ENCODE measurements around the gene LONP1. TPM values are rescaled to one million over a fixed set of nuclear protein-coding genes. Genes with fewer than 3 reads are reported as not detected.

Gene LONP1
- total RNA-seq, 1 donor from 2014 or later, result 35.9 TPM

DNA sequence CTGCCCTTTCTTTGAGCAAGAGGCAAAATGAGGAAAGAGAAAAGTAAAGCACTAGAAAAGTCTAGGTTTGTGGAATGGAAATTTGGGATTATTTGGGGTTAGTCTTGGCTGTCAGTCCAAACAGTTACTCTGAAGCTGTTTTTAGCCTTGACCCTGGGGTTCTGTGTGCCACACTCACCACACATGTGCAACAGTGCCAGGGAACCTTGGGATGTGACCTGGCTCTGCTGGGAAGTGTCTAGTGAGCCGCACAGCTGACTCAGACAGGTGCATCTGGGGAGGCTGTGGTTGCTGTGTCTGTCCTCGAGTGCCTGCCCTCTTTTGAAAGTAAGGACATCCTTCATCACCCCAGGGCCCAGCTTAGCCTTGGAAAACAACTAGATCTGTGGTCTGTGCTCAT, 55.4 kb downstream of the LONP1 start:
- peaks cover 26% of the 10 kb centered on the region for H3K36me3 Mint-ChIP-seq

GRCh38 chr19:5663904-5664303, 56.0 kb downstream of the LONP1 start:
- no peak for DNase-seq (ENCODE audit: low spot score)
- H3K9me3 Mint-ChIP-seq, result no peaks in the 10 kb centered on the region
- Histone ChIP-seq H3K27me3 (no peaks in the 10 kb centered on the region), H3K4me2 (no peak overlapping the region), H4K20me1 (ENCODE audit: low read depth) (peaks cover 17% of the 10 kb centered on the region), H3F3A (ENCODE audit: low read depth) (peaks cover 3% of the 10 kb centered on the region), H3K4me1 (no peaks in the 10 kb centered on the region), H3K27ac (no peak overlapping the region), H3K36me3 (no peaks in the 10 kb centered on the region), H2AFZ (replicated peaks) (no peak overlapping the region), H3K79me2 (ENCODE audit: low read depth) (no peaks in the 10 kb centered on the region), H3K4me3 (no peak overlapping the region), H3K9me3 (ENCODE audit: low read depth) (no peaks in the 10 kb centered on the region), H3K9ac (no peak overlapping the region)
- H3K27ac Mint-ChIP-seq, result no peak overlapping the region
- peaks cover 26% of the 10 kb centered on the region for H3K36me3 Mint-ChIP-seq
- H3K4me1 Mint-ChIP-seq, result no peaks in the 10 kb centered on the region
- peaks cover 7% of the 10 kb centered on the region for H3K27me3 Mint-ChIP-seq (ENCODE audit: insufficient read depth, low read depth)
- no peak overlapping the region for H3K4me3 Mint-ChIP-seq
- TF ChIP-seq EZH2 (IDR thresholded peaks at IDR 0.05) (no peak), EZH2phosphoT487 (IDR thresholded peaks at IDR 0.05) (no peak)
- TF ChIP-seq, protein P1, sequence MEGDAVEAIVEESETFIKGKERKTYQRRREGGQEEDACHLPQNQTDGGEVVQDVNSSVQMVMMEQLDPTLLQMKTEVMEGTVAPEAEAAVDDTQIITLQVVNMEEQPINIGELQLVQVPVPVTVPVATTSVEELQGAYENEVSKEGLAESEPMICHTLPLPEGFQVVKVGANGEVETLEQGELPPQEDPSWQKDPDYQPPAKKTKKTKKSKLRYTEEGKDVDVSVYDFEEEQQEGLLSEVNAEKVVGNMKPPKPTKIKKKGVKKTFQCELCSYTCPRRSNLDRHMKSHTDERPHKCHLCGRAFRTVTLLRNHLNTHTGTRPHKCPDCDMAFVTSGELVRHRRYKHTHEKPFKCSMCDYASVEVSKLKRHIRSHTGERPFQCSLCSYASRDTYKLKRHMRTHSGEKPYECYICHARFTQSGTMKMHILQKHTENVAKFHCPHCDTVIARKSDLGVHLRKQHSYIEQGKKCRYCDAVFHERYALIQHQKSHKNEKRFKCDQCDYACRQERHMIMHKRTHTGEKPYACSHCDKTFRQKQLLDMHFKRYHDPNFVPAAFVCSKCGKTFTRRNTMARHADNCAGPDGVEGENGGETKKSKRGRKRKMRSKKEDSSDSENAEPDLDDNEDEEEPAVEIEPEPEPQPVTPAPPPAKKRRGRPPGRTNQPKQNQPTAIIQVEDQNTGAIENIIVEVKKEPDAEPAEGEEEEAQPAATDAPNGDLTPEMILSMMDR (IDR thresholded peaks at IDR 0.05), result no peak

More for the DNA sequence above, 55.4 kb downstream of the LONP1 start:
- Mint-ChIP-seq H3K27ac (no peak overlapping the region), H3K27me3 (ENCODE audit: insufficient read depth, low read depth) (peaks cover 7% of the 10 kb centered on the region), H3K9me3 (no peaks in the 10 kb centered on the region), H3K4me3 (no peak overlapping the region), H3K4me1 (no peaks in the 10 kb centered on the region)
- no peaks in the 10 kb centered on the region for H3K27me3 ChIP-seq
- no peak overlapping the region for H3K4me2 ChIP-seq
- H3K36me3 ChIP-seq, result no peaks in the 10 kb centered on the region
- no peaks in the 10 kb centered on the region for H3K4me1 ChIP-seq
- H3K4me3 ChIP-seq, result no peak overlapping the region
- H3K79me2 ChIP-seq (ENCODE audit: low read depth), result no peaks in the 10 kb centered on the region
- DNase-seq (ENCODE audit: low spot score), result no peak
- H3F3A ChIP-seq (ENCODE audit: low read depth), result peaks cover 3% of the 10 kb centered on the region
- TF ChIP-seq, protein P1 (IDR thresholded peaks at IDR 0.05), result no peak
- TF ChIP-seq EZH2 (IDR thresholded peaks at IDR 0.05), result no peak
- no peaks in the 10 kb centered on the region for H3K9me3 ChIP-seq (ENCODE audit: low read depth)
- no peak overlapping the region for H3K27ac ChIP-seq
- no peak overlapping the region for H2AFZ ChIP-seq (replicated peaks)
- peaks cover 17% of the 10 kb centered on the region for H4K20me1 ChIP-seq (ENCODE audit: low read depth)
- no peak overlapping the region for H3K9ac ChIP-seq

DNA sequence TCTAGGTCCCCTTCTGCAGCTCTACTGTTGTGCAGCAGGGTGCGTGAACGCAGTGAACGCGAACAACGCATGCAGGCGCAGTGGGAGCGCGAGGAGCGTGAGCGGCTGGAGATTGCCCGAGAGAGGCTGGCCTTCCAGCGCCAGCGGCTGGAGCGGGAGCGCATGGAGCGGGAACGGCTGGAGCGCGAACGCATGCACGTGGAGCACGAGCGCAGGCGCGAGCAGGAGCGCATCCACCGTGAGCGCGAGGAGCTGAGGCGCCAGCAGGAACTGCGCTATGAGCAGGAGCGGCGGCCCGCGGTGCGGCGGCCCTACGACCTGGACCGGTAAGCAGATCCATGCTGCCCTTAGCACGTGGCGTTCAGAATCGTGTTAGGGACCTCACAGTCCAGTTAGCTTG, 58.5 kb downstream of the LONP1 start:
- Mint-ChIP-seq H3K9me3 (no peaks in the 10 kb centered on the region), H3K36me3 (peaks cover 30% of the 10 kb centered on the region), H3K27me3 (ENCODE audit: insufficient read depth, low read depth) (peaks cover 5% of the 10 kb centered on the region), H3K4me1 (no peaks in the 10 kb centered on the region), H3K4me3 (no peak overlapping the region), H3K27ac (no peak overlapping the region)
- Histone ChIP-seq H3F3A (ENCODE audit: low read depth) (peaks cover 3% of the 10 kb centered on the region), H3K27me3 (no peaks in the 10 kb centered on the region), H3K4me2 (no peak overlapping the region), H3K9me3 (ENCODE audit: low read depth) (no peaks in the 10 kb centered on the region), H3K36me3 (no peaks in the 10 kb centered on the region), H3K4me3 (no peak overlapping the region), H3K27ac (no peak overlapping the region), H4K20me1 (ENCODE audit: low read depth) (peaks cover 14% of the 10 kb centered on the region), H3K4me1 (no peaks in the 10 kb centered on the region), H2AFZ (replicated peaks) (no peak overlapping the region), H3K9ac (no peak overlapping the region), H3K79me2 (ENCODE audit: low read depth) (no peaks in the 10 kb centered on the region)
- no peak for TF ChIP-seq EZH2 (IDR thresholded peaks at IDR 0.05)
- TF ChIP-seq, protein P1 (IDR thresholded peaks at IDR 0.05), result no peak
- no peak for TF ChIP-seq EZH2phosphoT487 (IDR thresholded peaks at IDR 0.05)
- DNase-seq (ENCODE audit: low spot score), result no peak
